Lower lobe of right lung (tissue), 2 donors: ENCODE data around the gene DUSP18. TPM values are rescaled to one million over a fixed set of nuclear protein-coding genes. Genes with fewer than 3 reads are reported as not detected.
A peak's percentile ranks its signal among the peaks of the same experiment; 100 is the strongest.
"Not testable (repeated sequence)": the region's sequence is repeated elsewhere in the genome, so short reads cannot be mapped to it uniquely, and the experiment has no call there.

ENCODE experiments used
- ATAC-seq, 2 donors: fragments of 200-7000 bp; cut with Tn5 transposase; one replicate each; pipeline ENCODE4 v1.9.1; 2020 to 2022; ENCODE audit warnings: mild to moderate bottlenecking in 2 of 2, moderate library complexity in 2 of 2
- DNase-seq: peaks from one replicate; pipeline ENCODE4 v3.0.0-alpha.2; 2020
- H3K27ac ChIP-seq: fragments of 200-600 bp; one replicate; pipeline ENCODE4 v1.8.0; 2022
- H3K27me3 ChIP-seq: fragments of 200-600 bp; one replicate; pipeline ENCODE4 v1.8.0; 2022; ENCODE audit warnings: low read depth
- H3K36me3 ChIP-seq: fragments of 200-600 bp; one replicate; pipeline ENCODE4 v1.8.0; 2022; ENCODE audit warnings: mild to moderate bottlenecking
- H3K4me1 ChIP-seq: fragments of 200-600 bp; one replicate; pipeline ENCODE4 v1.8.0; 2022
- H3K4me3 ChIP-seq: fragments of 200-600 bp; one replicate; pipeline ENCODE4 v1.8.0; 2022; ENCODE audit warnings: mild to moderate bottlenecking
- H3K9me3 ChIP-seq: fragments of 200-600 bp; one replicate; pipeline ENCODE4 v1.8.0; 2022
- intact Hi-C: fragments of 100-400 bp; cut with DNase I; formaldehyde crosslinking; loops from one replicate; pipeline ENCODE4 v1.11.0; 2022
- long read RNA-seq: library from polyadenylated mRNA; unstranded; transcript quantifications from one replicate; pipeline ENCODE4 v2.0.0, GENCODE V29; 2021
- total RNA-seq: library from RNA; stranded (reverse); fragmentation: NEBNext Ultra II Directional; extraction: Animal tissue kit (Norgen Biotek cat#: 25700); gene quantifications from one replicate; pipeline ENCODE4 v1.2.1, GENCODE V29; 2021
- TF ChIP-seq, protein P1 (sequence below): fragments of 200-600 bp; IDR thresholded peaks from one replicate; pipeline ENCODE4 v1.8.0; 2022; ENCODE audit warnings: antibody characterized with exemption, mild to moderate bottlenecking
- donor health status: DM: no; HTN: yes; CAD: no; lungs with severe emphysema.

Gene DUSP18
- total RNA-seq, result 21.5 TPM
- long read RNA-seq, transcript DUSP18-201 (2 exons, 2,479 nt), result major isoform, 24 of 47 reads
- long read RNA-seq, partial matches to known transcripts, result 7 of 47 reads
- long read RNA-seq, other reads (novel, unspliced or antisense), result 16 of 47 reads

DNA sequence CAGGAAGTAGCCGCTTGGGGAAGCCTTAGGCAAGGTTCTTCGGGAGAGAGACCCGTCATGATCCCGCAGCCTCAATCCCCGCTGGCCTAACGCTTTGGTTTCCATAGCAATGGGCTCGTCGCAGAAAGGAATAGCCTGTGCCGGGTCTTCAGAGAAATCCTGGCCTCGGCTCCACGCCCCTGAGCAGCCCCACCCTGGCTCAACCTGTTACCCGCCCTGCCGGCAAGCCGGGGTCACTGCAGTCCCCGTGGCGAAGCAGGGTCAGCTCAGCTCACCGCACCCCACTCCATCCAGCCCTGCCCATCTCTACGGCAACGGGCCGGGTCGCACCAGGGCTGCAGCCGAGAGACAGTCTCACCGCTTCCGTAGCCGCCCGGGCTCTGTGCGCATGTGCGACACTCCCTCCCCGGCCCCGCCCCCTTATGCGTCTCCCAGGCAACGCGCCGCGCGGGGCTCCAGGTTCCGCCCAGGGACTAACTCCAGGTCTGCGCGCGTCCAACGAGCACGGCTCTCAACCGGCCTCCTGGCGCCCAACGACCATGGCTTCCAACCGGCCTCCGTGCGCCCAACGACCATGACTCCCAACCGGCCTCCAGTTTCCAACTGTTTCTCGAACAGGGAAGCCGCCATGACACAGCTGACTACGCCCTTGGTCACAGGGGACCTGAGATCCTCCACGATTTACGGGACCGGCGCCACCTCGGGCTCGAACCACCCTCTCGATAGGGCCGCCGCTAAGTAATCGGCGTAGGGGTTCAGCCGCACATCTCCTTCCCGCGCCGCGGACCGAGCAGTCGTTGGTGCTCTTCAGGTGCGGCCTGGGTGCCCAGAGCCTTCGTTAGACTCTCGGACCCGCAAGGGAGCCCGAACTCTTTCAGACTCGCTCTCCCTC is at the start of gene DUSP18:
DUSP18 (minus strand) TSS at position 382 of the 892 bp plus-strand sequence. CDS start 3,872 bp downstream, outside the sequence.
- Histone ChIP-seq H3K27me3 (no peaks in the 10 kb centered on the region), H3K4me3 (peak within 1 kb of the TSS; percentile 93), H3K9me3 (no peaks in the 10 kb centered on the region), H3K27ac (peak within 1 kb of the TSS; percentile 78), H3K36me3 (peaks cover 13% of the 10 kb centered on the region), H3K4me1 (peaks cover 18% of the 10 kb centered on the region)
- TF ChIP-seq, protein P1, sequence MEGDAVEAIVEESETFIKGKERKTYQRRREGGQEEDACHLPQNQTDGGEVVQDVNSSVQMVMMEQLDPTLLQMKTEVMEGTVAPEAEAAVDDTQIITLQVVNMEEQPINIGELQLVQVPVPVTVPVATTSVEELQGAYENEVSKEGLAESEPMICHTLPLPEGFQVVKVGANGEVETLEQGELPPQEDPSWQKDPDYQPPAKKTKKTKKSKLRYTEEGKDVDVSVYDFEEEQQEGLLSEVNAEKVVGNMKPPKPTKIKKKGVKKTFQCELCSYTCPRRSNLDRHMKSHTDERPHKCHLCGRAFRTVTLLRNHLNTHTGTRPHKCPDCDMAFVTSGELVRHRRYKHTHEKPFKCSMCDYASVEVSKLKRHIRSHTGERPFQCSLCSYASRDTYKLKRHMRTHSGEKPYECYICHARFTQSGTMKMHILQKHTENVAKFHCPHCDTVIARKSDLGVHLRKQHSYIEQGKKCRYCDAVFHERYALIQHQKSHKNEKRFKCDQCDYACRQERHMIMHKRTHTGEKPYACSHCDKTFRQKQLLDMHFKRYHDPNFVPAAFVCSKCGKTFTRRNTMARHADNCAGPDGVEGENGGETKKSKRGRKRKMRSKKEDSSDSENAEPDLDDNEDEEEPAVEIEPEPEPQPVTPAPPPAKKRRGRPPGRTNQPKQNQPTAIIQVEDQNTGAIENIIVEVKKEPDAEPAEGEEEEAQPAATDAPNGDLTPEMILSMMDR, result peak; percentile 46
- ATAC-seq (peak; percentile 98 to 99), DNase-seq (peak; percentile 96)
- intact Hi-C loops, result no loop called here

DNA sequence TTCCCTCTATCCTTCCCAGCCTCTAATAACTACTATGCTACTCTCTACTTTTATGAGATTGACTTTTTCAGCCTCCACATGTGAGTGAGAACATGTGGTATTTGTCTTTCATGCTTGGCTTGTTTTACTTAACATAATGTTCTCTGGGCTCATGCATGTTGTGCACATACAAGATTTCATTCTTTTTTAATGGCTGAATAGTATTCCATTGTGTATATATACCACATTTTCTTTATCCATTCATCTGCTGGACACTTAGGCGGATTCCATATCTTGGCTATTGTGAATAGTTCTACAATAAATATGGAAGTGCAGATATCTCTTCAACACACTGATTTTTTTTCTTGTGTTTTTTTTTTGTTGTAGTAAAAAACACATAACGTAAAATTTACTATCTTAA is 46.4 kb upstream of the DUSP18 start:
- intact Hi-C loops, result no loop called here
- Histone ChIP-seq H3K27me3 (no peaks in the 10 kb centered on the region), H3K36me3 (no peaks in the 10 kb centered on the region), H3K4me1 (no peaks in the 10 kb centered on the region), H3K27ac (no peak overlapping the region), H3K4me3 (no peak overlapping the region), H3K9me3 (no peaks in the 10 kb centered on the region)
- TF ChIP-seq, protein P1, result no peak
- DNase-seq (no peak), ATAC-seq (no peak)

DNA sequence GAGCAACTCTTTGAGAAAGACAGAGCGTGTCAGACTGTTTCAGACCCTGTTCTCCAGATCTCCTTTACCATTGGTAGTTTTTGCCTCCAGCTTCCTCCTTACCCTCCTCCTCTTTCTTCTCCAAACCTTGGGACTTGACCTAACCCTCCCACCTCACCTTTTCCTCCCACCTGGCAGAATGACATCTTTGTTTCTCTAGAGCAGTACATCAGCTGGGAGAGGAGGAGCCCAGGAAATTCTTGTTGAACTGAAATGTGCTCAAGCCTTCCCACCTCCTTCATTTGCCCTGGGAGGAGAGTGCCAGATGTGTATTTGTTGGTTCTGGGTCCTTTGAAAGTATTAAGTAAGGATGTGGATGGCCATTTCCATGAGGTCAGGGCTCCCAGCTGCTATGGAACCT is 44.4 kb upstream of the DUSP18 start:
- ATAC-seq, result no peak
- TF ChIP-seq, protein P1, result no peak
- no peak overlapping the region for H3K27ac ChIP-seq

DNA sequence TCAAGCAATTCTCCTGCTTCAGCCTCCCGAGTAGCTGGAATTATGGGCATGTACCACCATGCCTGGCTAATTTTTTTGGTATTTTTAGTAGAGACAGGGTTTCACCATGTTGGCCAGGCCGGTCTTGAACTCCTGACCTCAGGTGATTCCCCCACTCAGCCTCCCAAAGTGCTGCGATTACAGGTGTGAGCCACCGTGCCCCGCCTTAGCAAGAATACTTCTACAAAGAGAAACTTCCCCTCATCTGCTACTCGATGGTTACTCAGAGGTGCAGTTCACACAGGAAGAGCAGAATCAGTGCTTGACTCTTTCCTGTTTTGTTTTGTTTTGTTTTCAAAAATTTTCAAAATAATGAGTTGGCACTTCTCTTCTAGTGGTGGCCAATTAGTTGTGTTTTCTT is 42.3 kb upstream of the DUSP18 start:
- H3K36me3 ChIP-seq, H3K27ac ChIP-seq, intact Hi-C loops, H3K9me3 ChIP-seq, ATAC-seq, DNase-seq, H3K4me1 ChIP-seq, H3K27me3 ChIP-seq, H3K4me3 ChIP-seq: not testable (repeated sequence)

More for the DNA sequence above, 44.4 kb upstream of the DUSP18 start:
- no peak overlapping the region for H3K4me3 ChIP-seq
- DNase-seq, result no peak
- H3K36me3 ChIP-seq, result no peaks in the 10 kb centered on the region
- intact Hi-C loops, result no loop called here
- no peaks in the 10 kb centered on the region for H3K4me1 ChIP-seq
- H3K27me3 ChIP-seq, result no peaks in the 10 kb centered on the region
- no peaks in the 10 kb centered on the region for H3K9me3 ChIP-seq

DNA sequence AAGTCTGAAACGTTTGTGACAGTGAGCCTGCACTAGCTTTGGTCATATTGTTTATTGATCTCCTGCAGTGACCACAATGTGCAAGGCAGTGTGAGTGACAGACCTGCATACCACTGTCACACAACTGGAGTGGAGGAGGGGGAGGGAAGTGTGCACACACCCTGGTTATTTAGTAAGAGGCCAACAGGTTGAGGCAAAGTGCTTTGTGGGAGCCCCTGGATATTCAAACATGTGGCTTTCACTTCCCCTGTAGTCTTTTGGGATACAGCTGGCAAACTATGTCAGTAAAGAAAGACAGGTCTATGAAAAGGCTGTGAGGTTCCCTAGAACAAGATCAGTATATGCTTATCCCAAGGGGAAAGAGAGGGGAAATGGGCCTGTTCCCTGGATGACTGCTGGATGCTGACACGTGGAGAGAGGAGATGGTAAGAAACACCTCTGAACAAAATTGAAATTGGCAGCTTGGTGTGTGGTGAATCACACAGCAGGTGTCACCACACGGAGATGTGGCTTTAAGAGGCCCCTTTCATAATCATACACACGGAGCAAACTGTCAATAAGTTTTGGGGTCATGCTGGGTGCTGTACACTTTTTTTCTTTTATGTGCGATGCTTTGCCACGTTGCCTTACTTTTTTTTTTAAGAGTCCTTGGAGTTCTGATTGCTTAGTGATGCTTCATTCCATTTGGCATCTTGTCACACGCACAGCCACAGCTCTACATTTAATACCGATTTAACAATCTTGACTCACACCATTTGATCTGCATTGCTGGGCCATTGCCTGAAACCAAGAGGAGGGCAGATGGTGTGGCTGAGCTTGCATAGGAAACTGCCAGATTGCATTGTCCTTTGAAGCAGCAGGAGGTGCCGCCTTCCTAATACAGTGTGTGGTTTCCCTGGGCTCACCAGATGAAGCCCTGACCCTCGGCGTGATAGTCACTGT is 38.3 kb upstream of the DUSP18 start:
- intact Hi-C loops, result no loop called here
- TF ChIP-seq, protein P1, result no peak
- DNase-seq, result no peak
- Histone ChIP-seq H3K36me3 (no peaks in the 10 kb centered on the region), H3K9me3 (no peaks in the 10 kb centered on the region), H3K27ac (no peak overlapping the region), H3K27me3 (no peaks in the 10 kb centered on the region), H3K4me1 (no peaks in the 10 kb centered on the region), H3K4me3 (no peak overlapping the region)
- no peak for ATAC-seq
